Measurements from ENCODE around the gene G3BP2. TPM values are rescaled to one million over a fixed set of nuclear protein-coding genes. Genes with fewer than 3 reads are reported as not detected.

Gene G3BP2
- total RNA-seq, 1 donor from 2014 or later, result 245 TPM

DNA sequence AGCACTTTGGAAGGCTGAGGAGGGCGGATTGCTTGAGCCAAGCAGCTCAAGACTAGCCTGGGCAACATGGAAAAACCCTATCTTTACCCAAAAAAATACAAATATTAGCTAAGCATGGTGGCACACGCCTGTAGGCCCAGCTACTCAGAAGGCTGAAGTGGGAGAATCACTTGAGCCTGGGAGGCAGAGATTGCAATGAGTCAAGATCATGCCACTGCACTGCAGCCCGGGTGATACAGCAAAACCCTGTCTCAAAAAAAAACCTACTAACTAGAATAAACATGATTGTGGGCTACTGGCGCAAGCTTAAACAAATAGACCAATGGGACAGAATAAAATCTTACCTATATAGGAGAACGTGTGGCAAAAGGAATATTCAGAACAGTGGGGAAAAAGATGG, 50.2 kb downstream of the G3BP2 start:
- H3K27me3 Mint-ChIP-seq (ENCODE audit: unreplicated experiment), result no peaks in the 10 kb centered on the region
- peaks cover 1% of the 10 kb centered on the region for H3K9me3 Mint-ChIP-seq (ENCODE audit: unreplicated experiment)
- H3K4me1 Mint-ChIP-seq (ENCODE audit: low read depth, unreplicated experiment), result no peaks in the 10 kb centered on the region
- TF ChIP-seq, protein P1, sequence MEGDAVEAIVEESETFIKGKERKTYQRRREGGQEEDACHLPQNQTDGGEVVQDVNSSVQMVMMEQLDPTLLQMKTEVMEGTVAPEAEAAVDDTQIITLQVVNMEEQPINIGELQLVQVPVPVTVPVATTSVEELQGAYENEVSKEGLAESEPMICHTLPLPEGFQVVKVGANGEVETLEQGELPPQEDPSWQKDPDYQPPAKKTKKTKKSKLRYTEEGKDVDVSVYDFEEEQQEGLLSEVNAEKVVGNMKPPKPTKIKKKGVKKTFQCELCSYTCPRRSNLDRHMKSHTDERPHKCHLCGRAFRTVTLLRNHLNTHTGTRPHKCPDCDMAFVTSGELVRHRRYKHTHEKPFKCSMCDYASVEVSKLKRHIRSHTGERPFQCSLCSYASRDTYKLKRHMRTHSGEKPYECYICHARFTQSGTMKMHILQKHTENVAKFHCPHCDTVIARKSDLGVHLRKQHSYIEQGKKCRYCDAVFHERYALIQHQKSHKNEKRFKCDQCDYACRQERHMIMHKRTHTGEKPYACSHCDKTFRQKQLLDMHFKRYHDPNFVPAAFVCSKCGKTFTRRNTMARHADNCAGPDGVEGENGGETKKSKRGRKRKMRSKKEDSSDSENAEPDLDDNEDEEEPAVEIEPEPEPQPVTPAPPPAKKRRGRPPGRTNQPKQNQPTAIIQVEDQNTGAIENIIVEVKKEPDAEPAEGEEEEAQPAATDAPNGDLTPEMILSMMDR (IDR thresholded peaks at IDR 0.05; ENCODE audit: partially characterized antibody, unreplicated experiment), result no peak
- no peak for DNase-seq
- no peak overlapping the region for H3K4me3 Mint-ChIP-seq (ENCODE audit: unreplicated experiment)
- no peaks in the 10 kb centered on the region for H3K36me3 Mint-ChIP-seq (ENCODE audit: unreplicated experiment)
- H3K27ac Mint-ChIP-seq (ENCODE audit: unreplicated experiment), result no peak overlapping the region

GRCh38 chr4:75621715-75622114, 51.5 kb downstream of the G3BP2 start:
- TF ChIP-seq, protein P1 (IDR thresholded peaks at IDR 0.05; ENCODE audit: partially characterized antibody, unreplicated experiment), result no peak
- Mint-ChIP-seq H3K4me1 (ENCODE audit: low read depth, unreplicated experiment) (no peaks in the 10 kb centered on the region), H3K9me3 (ENCODE audit: unreplicated experiment) (peaks cover 2% of the 10 kb centered on the region), H3K4me3 (ENCODE audit: unreplicated experiment) (no peak overlapping the region), H3K36me3 (ENCODE audit: unreplicated experiment) (no peaks in the 10 kb centered on the region), H3K27me3 (ENCODE audit: unreplicated experiment) (no peaks in the 10 kb centered on the region), H3K27ac (ENCODE audit: unreplicated experiment) (no peak overlapping the region)
- DNase-seq, result no peak

GRCh38 chr4:75612306-75612705, 60.9 kb downstream of the G3BP2 start:
- Mint-ChIP-seq H3K4me1 (ENCODE audit: low read depth, unreplicated experiment) (no peaks in the 10 kb centered on the region), H3K27me3 (ENCODE audit: unreplicated experiment) (no peaks in the 10 kb centered on the region), H3K36me3 (ENCODE audit: unreplicated experiment) (no peaks in the 10 kb centered on the region), H3K4me3 (ENCODE audit: unreplicated experiment) (no peak overlapping the region), H3K27ac (ENCODE audit: unreplicated experiment) (no peak overlapping the region), H3K9me3 (ENCODE audit: unreplicated experiment) (peaks cover 2% of the 10 kb centered on the region)
- TF ChIP-seq, protein P1 (IDR thresholded peaks at IDR 0.05; ENCODE audit: partially characterized antibody, unreplicated experiment), result no peak
- no peak for DNase-seq

DNA sequence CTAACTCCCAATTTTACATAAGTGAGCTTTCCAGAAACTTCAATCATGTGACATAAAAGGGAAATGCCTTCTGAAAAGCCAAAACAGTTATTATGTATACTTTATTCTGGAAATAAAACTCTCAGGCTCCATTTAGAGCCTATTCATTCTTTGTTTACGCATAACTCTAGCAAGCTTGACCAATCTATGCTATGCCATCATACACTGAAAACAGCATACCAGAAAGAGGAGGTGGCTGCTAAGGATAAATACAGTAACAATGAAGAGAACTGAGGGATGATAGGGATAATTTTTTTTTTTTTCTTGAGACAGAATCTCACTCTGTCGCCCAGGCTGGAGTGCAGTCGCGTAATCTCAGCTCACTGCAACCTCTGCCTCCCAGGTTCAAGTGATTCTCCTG, 67.3 kb downstream of the G3BP2 start:
- no peaks in the 10 kb centered on the region for H3K36me3 Mint-ChIP-seq (ENCODE audit: unreplicated experiment)
- DNase-seq, result no peak
- TF ChIP-seq, protein P1 (IDR thresholded peaks at IDR 0.05; ENCODE audit: partially characterized antibody, unreplicated experiment), result no peak
- no peaks in the 10 kb centered on the region for H3K27me3 Mint-ChIP-seq (ENCODE audit: unreplicated experiment)
- H3K4me1 Mint-ChIP-seq (ENCODE audit: low read depth, unreplicated experiment), result no peaks in the 10 kb centered on the region
- no peak overlapping the region for H3K27ac Mint-ChIP-seq (ENCODE audit: unreplicated experiment)
- H3K4me3 Mint-ChIP-seq (ENCODE audit: unreplicated experiment), result no peak overlapping the region
- H3K9me3 Mint-ChIP-seq (ENCODE audit: unreplicated experiment), result no peaks in the 10 kb centered on the region

DNA sequence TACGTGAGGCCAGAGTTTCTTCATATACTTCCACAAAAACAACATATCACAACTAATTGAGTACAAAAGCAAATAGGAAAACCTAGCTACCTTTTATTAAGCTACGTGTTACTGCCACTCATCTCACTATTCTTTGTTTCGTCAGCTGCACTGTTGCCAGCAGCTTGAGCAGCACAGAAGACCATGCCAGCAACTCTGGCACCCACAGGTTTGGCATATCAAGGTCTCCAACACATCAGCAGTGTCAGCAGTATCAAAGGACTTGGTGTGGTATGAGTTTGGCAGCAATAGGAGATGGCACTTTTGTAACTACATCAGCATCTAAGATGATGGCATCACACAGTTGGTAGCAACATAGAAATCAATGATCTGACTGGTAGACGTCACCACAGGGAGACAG, 73.6 kb downstream of the G3BP2 start:
- Mint-ChIP-seq H3K27me3 (ENCODE audit: unreplicated experiment) (no peaks in the 10 kb centered on the region), H3K4me3 (ENCODE audit: unreplicated experiment) (no peak overlapping the region), H3K9me3 (ENCODE audit: unreplicated experiment) (no peaks in the 10 kb centered on the region), H3K36me3 (ENCODE audit: unreplicated experiment) (no peaks in the 10 kb centered on the region), H3K27ac (ENCODE audit: unreplicated experiment) (no peak overlapping the region), H3K4me1 (ENCODE audit: low read depth, unreplicated experiment) (no peaks in the 10 kb centered on the region)
- DNase-seq, result no peak
- TF ChIP-seq, protein P1 (IDR thresholded peaks at IDR 0.05; ENCODE audit: partially characterized antibody, unreplicated experiment), result no peak
